ENCODE results near the gene SEC62.

The SEC62 gene, protein sequence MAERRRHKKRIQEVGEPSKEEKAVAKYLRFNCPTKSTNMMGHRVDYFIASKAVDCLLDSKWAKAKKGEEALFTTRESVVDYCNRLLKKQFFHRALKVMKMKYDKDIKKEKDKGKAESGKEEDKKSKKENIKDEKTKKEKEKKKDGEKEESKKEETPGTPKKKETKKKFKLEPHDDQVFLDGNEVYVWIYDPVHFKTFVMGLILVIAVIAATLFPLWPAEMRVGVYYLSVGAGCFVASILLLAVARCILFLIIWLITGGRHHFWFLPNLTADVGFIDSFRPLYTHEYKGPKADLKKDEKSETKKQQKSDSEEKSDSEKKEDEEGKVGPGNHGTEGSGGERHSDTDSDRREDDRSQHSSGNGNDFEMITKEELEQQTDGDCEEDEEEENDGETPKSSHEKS

DNA sequence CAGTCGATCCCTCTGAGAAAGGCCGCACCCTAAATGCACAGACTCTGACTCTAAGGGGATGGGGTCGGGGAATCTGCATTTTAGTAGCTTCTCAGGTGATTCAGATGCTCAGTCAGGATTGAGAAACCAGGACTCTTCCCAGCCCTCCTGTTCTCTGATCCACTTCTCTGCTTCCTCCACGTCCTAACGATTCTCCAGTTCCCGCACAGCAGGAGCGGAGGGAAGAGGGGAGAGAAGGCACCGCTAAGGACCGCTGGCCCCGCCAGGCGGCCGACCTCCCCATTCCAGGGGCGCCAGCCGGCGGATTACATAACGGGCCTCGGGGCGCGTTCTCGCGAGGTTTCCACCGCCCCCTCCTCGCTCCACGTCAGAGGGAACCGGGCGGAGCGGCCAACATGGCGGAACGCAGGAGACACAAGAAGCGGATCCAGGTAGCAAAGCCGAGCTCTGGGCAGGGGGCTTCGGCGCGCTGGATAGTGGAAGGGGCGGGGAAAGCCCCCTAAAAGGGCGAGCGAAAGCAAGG is at the start of gene SEC62:
Gene SEC62, plus strand, starts transcription at position 380 of the 523 bp plus-strand sequence. Its CDS starts 16 bp downstream, at position 396.
- H3K4me1 Mint-ChIP-seq, result peaks cover 25% of the 10 kb centered on the region
- peak within 1 kb of the TSS; percentile 90 to 99 (median 92) for H3K4me3 Mint-ChIP-seq
- H3K27me3 Mint-ChIP-seq (ENCODE audit: low read depth), result no peaks in the 10 kb centered on the region
- H3K9me3 Mint-ChIP-seq, result peaks cover 7% of the 10 kb centered on the region
- peak within 1 kb of the TSS; percentile 97 to 99 (median 99) for H3K27ac Mint-ChIP-seq
- TF ChIP-seq, protein P1, sequence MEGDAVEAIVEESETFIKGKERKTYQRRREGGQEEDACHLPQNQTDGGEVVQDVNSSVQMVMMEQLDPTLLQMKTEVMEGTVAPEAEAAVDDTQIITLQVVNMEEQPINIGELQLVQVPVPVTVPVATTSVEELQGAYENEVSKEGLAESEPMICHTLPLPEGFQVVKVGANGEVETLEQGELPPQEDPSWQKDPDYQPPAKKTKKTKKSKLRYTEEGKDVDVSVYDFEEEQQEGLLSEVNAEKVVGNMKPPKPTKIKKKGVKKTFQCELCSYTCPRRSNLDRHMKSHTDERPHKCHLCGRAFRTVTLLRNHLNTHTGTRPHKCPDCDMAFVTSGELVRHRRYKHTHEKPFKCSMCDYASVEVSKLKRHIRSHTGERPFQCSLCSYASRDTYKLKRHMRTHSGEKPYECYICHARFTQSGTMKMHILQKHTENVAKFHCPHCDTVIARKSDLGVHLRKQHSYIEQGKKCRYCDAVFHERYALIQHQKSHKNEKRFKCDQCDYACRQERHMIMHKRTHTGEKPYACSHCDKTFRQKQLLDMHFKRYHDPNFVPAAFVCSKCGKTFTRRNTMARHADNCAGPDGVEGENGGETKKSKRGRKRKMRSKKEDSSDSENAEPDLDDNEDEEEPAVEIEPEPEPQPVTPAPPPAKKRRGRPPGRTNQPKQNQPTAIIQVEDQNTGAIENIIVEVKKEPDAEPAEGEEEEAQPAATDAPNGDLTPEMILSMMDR (IDR thresholded peaks at IDR 0.05; ENCODE audit: unreplicated experiment in 3 of 3), result peak; percentile 25 to 47 (median 42)
- peaks cover 3% of the 10 kb centered on the region for H3K36me3 Mint-ChIP-seq (ENCODE audit: low read depth)

DNA sequence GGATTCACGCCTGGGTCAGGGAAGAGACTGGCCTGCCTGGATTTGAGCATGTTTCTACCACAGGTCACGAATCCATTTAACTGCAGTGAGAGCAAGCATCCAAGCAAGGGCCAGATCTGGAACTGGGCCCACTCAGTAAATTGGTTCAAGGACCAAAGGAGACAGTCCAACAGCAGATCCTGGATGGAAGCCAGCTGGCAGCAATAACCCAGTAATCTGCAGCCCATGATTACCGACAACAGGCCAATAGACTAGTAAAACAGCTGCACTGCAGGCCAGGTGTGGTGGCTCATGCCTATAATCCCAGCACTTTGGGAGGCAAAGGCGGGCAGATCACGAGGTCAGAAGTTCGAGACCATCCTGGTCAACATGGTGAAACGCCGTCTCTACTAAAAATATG is 43.4 kb upstream of the SEC62 start:
- Mint-ChIP-seq H3K27ac (peak overlapping the region; percentile 42 to 91 (median 85)), H3K27me3 (ENCODE audit: low read depth) (no peaks in the 10 kb centered on the region), H3K4me1 (peaks cover 14% of the 10 kb centered on the region), H3K36me3 (ENCODE audit: low read depth) (no peaks in the 10 kb centered on the region), H3K4me3 (no peak overlapping the region), H3K9me3 (no peaks in the 10 kb centered on the region)
- TF ChIP-seq, protein P1 (IDR thresholded peaks at IDR 0.05; ENCODE audit: unreplicated experiment in 3 of 3), result no peak

DNA sequence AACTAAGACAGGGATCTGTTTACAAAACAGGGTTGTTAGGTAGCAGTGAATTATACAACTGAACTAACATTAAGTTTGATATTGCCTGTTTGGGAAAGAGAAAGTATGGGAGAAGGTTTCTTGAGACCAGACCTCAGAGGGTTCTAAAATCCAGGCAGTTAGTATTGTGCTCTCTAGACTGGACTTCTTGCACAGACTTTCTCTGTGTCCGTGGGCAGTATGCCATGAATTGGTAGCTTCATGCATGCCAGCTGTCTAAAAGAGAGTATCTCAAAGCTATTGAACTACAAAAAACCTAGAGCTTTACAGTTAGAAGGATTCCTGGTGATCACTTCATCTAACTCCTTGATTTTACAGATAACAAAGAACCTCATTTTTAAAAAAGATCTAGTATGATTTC is 42.8 kb upstream of the SEC62 start:
- H3K36me3 Mint-ChIP-seq (ENCODE audit: low read depth), result no peaks in the 10 kb centered on the region
- no peaks in the 10 kb centered on the region for H3K27me3 Mint-ChIP-seq (ENCODE audit: low read depth)
- H3K27ac Mint-ChIP-seq, result peak overlapping the region in 1 of 3 experiments; percentile 85
- no peak overlapping the region for H3K4me3 Mint-ChIP-seq
- H3K9me3 Mint-ChIP-seq, result no peaks in the 10 kb centered on the region
- TF ChIP-seq, protein P1 (IDR thresholded peaks at IDR 0.05; ENCODE audit: unreplicated experiment in 3 of 3), result no peak
- H3K4me1 Mint-ChIP-seq, result peaks cover 14% of the 10 kb centered on the region

DNA sequence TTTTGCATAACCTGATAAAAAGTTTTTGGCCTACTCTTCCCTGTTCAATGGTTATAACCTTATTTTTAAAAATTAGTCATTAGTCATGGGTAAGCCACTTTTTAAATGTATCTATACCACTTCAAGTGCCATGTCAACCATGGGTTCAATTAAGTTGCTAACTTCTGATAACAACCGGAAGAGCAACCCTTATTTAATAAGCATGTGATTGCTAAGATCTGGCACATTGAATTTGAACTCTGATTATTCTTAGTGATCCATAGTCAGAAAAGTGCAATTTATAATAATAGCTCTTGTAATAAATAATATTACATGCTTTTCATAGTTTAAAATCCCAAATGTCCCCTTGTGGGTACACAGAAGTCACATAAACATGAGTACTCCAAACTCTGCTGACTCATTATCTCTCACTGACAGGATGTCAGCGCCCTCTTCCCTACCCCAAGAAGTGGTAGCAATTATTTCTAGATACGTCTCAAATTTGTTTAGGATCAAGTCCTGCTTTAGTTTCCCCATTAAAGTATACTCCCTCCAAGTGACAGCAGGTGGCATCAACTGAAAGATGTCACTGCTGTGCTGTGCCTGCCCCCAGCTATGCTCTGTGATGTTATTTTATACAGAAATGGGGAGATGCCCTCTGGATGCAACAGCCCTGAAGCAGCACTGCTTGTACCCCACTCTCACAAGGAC is 36.6 kb upstream of the SEC62 start:
- Mint-ChIP-seq H3K27ac (no peak overlapping the region), H3K4me3 (no peak overlapping the region), H3K27me3 (ENCODE audit: low read depth) (peaks cover 4% of the 10 kb centered on the region), H3K4me1 (no peaks in the 10 kb centered on the region), H3K9me3 (no peaks in the 10 kb centered on the region), H3K36me3 (ENCODE audit: low read depth) (no peaks in the 10 kb centered on the region)
- TF ChIP-seq, protein P1 (IDR thresholded peaks at IDR 0.05; ENCODE audit: unreplicated experiment in 3 of 3), result no peak

DNA sequence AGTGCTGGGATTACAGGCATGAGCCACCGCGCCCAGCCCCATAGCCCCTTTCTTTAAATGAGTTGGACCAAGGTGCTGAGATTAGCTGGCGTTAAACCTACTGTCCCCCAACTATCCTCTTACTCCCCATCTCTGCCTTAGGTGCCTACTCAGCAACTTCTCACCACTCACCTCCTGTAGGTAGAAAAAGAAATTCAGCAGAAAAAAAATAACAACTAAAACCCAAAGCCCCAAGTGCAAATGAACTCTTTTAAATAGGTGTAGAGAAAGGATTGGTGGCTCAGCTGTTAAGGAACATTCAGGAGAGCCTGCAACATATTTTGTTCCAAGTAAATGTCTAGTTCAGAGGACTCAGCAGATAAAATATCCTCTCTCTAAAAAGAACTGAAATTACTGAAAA is 35.8 kb upstream of the SEC62 start:
- Mint-ChIP-seq H3K27me3 (ENCODE audit: low read depth) (peaks cover 4% of the 10 kb centered on the region), H3K36me3 (ENCODE audit: low read depth) (no peaks in the 10 kb centered on the region), H3K4me1 (no peaks in the 10 kb centered on the region), H3K27ac (no peak overlapping the region), H3K4me3 (no peak overlapping the region), H3K9me3 (no peaks in the 10 kb centered on the region)
- TF ChIP-seq, protein P1 (IDR thresholded peaks at IDR 0.05; ENCODE audit: unreplicated experiment in 3 of 3), result no peak
